HG03139 (cell line): ENCODE results near the gene PCGF2.

Source experiments
- ATAC-seq: cut with Tn5 transposase; IDR thresholded peaks from one replicate; pipeline ENCODE4 v1.9.1; 2021; ENCODE audit not compliant: unreplicated experiment

Gene PCGF2

GRCh38 chr17:38704606-38705522 is 43.3 kb downstream of the PCGF2 start, which contains the start of gene MLLT6:
Gene MLLT6, plus strand, starts transcription at chr17:38705273. Its CDS starts 360 bp downstream, at chr17:38705633.
- no peak for ATAC-seq

- no peak for ATAC-seq
Observed at GRCh38 chr17:38703742-38704605, 44.2 kb downstream of the PCGF2 start.

- ATAC-seq, result no peak
Observed at GRCh38 chr17:38702916-38703741, 45.0 kb downstream of the PCGF2 start.

GRCh38 chr17:38702166-38702915 is 45.8 kb downstream of the PCGF2 start:
- ATAC-seq, result no peak

GRCh38 chr17:38701504-38702165 is 46.5 kb downstream of the PCGF2 start:
- ATAC-seq, result no peak

- ATAC-seq, result no peak
Observed at GRCh38 chr17:38698760-38699159, 49.4 kb downstream of the PCGF2 start.

GRCh38 chr17:38697061-38697820 is 50.9 kb downstream of the PCGF2 start:
- ATAC-seq, result no peak

GRCh38 chr17:38693700-38694329 is 54.3 kb downstream of the PCGF2 start:
- ATAC-seq, result no peak

- no peak for ATAC-seq
Observed at GRCh38 chr17:38691154-38691553, 57.0 kb downstream of the PCGF2 start.

GRCh38 chr17:38690386-38690785 is 57.8 kb downstream of the PCGF2 start:
- no peak for ATAC-seq

- no peak for ATAC-seq
Observed at GRCh38 chr17:38687286-38687685, 60.9 kb downstream of the PCGF2 start.

GRCh38 chr17:38685491-38685890 is 62.6 kb downstream of the PCGF2 start:
- no peak for ATAC-seq
